Measurements from ENCODE around the gene MYG1. TPM values are rescaled to one million over a fixed set of nuclear protein-coding genes. Genes with fewer than 3 reads are reported as not detected.

Gene MYG1
- total and polyA plus RNA-seq, 8 donors = 16.0 to 120 (median 31.9) TPM

DNA sequence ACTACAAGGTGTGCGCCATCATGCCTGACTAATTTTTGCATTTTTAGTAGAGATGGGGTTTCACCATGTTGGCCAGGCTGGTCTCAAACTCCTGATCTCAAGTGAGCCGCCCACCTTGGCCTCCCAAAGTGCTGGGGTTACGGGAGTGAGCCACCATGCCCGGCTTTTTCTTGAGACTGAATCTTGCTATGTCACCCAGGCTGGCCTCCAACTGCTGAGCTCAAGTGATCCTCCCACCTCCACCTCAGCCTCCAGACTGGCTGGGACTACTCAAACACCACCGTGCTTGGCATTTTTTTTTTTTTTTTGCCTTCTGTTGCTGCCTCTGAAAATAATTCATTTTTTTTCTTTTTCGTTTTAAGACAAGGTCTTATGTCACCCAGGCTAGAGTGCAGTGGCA, 39.6 kb upstream of the MYG1 start:
- no peaks in the 10 kb centered on the region for H3K9me3 ChIP-seq
- H3K36me3 ChIP-seq = peaks cover 5 to 15% (median 10%) of the 10 kb centered on the region in 4 donors
- no peaks in the 10 kb centered on the region for H3K27me3 ChIP-seq
- TF ChIP-seq POLR2A (IDR thresholded peaks at IDR 0.05) (no peak), POLR2AphosphoS5 (IDR thresholded peaks at IDR 0.05) (no peak)
- TF ChIP-seq, protein P1, sequence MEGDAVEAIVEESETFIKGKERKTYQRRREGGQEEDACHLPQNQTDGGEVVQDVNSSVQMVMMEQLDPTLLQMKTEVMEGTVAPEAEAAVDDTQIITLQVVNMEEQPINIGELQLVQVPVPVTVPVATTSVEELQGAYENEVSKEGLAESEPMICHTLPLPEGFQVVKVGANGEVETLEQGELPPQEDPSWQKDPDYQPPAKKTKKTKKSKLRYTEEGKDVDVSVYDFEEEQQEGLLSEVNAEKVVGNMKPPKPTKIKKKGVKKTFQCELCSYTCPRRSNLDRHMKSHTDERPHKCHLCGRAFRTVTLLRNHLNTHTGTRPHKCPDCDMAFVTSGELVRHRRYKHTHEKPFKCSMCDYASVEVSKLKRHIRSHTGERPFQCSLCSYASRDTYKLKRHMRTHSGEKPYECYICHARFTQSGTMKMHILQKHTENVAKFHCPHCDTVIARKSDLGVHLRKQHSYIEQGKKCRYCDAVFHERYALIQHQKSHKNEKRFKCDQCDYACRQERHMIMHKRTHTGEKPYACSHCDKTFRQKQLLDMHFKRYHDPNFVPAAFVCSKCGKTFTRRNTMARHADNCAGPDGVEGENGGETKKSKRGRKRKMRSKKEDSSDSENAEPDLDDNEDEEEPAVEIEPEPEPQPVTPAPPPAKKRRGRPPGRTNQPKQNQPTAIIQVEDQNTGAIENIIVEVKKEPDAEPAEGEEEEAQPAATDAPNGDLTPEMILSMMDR (IDR thresholded peaks at IDR 0.05) = no peak
- intact Hi-C loops (cut with DNase I; ENCODE audit: low total_unique reads) = no loop called here
- no peak overlapping the region for H3K27ac ChIP-seq
- H3K4me1 ChIP-seq = peaks cover 0 to 4% (median 0%) of the 10 kb centered on the region in 4 donors
- 85 to 92% (median 89%) methylated on average over 6 of the region's 6 CpGs for WGBS, 5 donors
- H3K4me3 ChIP-seq = no peak overlapping the region
- DNase-seq = no peak

DNA sequence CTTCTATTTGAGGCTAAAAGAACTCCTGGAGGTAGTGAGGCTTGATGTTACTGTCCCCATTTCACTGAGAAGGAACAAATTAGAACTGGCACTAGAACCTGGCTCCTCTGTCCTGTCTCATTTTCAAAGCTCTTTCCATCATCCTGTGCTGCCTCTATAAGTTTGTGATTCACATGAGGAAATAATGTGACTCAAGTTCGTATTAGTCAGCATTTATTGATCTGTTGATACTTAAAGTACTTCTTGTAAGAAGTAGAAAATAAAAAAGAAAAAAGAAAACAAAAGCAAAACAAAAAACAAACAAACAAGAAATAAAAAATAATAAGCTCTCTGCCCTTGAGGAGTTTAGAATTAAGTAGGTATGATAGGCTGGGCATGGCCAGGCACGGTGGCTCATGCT, 33.7 kb upstream of the MYG1 start:
- 74 to 80% (median 79%) methylated on average over 2 of the region's 2 CpGs for WGBS, 5 donors
- Histone ChIP-seq H3K36me3 (no peaks in the 10 kb centered on the region), H3K27me3 (no peaks in the 10 kb centered on the region), H3K4me1 (peaks cover 7 to 28% (median 16%) of the 10 kb centered on the region in 4 donors), H3K4me3 (no peak overlapping the region), H3K27ac (no peak overlapping the region), H3K9me3 (no peaks in the 10 kb centered on the region)
- intact Hi-C loops (cut with DNase I; ENCODE audit: low total_unique reads) = no loop called here
- TF ChIP-seq EP300 (IDR thresholded peaks at IDR 0.05) (no peak), POLR2AphosphoS5 (IDR thresholded peaks at IDR 0.05) (no peak), POLR2A (IDR thresholded peaks at IDR 0.05) (no peak)
- TF ChIP-seq, protein P1 (IDR thresholded peaks at IDR 0.05) = no peak
- DNase-seq = no peak

DNA sequence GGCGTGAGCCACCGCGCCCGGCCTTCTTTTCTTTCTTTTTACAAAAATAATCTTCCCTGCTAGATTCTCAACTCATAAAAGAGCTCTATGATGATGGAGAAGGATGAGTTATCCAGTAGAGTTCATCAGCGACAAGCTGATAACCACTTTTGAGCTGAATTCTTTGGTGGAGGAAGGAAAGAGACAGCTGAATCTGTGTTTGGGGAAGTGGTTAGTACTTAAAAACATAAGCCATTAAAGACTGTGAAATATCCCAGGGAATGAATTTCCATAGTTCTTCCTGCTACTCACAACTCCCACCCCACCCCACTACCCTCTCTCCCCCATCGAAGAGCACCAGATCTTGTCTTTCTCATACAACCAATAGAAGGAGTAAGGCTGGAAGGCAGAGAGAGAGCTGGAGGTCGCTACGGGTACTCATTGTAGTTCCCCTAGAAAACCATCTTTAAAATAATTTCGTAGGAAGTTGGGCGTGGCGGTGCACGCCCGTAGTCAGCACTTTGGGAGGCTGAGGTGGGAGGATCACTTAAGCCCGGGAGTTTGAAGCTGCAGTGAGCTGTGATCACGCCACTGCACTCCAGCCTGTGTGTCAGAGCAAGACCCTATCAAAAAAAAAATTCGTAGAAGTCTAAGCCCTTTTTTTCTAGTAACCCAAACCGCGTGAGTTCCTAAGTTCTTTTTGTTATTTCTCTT, 32.0 kb upstream of the MYG1 start:
- WGBS, 5 donors = 40 to 48% (median 42%) methylated on average over 18 of the region's 18 CpGs
- TF ChIP-seq, protein P1 (IDR thresholded peaks at IDR 0.05) = no peak
- no peak for TF ChIP-seq EP300 (IDR thresholded peaks at IDR 0.05)
- no peak for TF ChIP-seq POLR2A (IDR thresholded peaks at IDR 0.05)
- no peak for TF ChIP-seq POLR2AphosphoS5 (IDR thresholded peaks at IDR 0.05)
- DNase-seq = no peak
- H3K4me3 ChIP-seq = peak overlapping the region; percentile 51 to 93 (median 74)
- intact Hi-C loops (cut with DNase I; ENCODE audit: low total_unique reads) = no loop called here
- H3K36me3 ChIP-seq = no peaks in the 10 kb centered on the region
- no peaks in the 10 kb centered on the region for H3K9me3 ChIP-seq
- no peaks in the 10 kb centered on the region for H3K27me3 ChIP-seq
- peaks cover 7 to 28% (median 16%) of the 10 kb centered on the region in 4 donors for H3K4me1 ChIP-seq
- peak overlapping the region in 4 of 5 donors; percentile 36 to 71 (median 54) for H3K27ac ChIP-seq

DNA sequence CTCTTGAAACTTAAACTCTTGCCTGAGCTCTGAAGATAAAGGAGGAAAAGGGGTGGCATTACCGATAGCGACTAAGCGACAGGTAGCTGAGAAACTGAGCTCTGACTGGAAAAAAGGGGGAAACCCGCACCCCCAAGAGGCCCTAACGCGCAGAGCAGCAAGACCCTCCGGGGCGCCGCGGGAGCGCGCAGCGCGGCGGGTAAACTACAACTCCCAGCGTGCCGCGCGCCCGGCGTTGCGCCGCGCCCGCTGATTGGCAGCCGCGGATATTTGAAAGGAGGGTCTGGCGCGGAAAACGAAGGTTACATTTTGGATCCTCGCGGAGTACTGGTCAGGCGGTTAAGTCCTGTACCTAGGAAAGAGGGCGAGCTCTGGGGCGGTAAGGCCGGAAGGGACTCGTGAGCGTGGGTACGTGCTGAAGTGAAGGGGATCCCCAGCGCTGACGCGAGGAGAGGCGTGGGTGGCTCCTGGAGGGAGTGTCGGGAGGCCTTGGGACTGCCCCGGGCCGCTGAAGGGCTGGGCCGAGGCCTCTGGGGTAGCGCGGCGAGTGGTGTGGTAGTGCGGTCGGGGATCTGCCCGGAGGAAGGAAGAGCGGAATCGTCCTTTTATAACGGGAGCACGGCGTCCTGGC, 31.4 kb upstream of the MYG1 start, which contains the start of gene ESPL1:
ESPL1 (plus strand) TSS at position 301 of the 631 bp plus-strand sequence. CDS start 468 bp downstream, outside the sequence.
- no peaks in the 10 kb centered on the region for H3K9me3 ChIP-seq
- H3K36me3 ChIP-seq = no peaks in the 10 kb centered on the region
- peak within 1 kb of the TSS in 4 of 5 donors; percentile 36 to 71 (median 54) for H3K27ac ChIP-seq
- TF ChIP-seq POLR2A (IDR thresholded peaks at IDR 0.05) (no peak), POLR2AphosphoS5 (IDR thresholded peaks at IDR 0.05) (peak in 1 of 3 donors; percentile 14), EP300 (IDR thresholded peaks at IDR 0.05) (no peak)
- TF ChIP-seq, protein P1 (IDR thresholded peaks at IDR 0.05) = peak in 2 of 7 experiments; percentile 15 to 30
- WGBS, 5 donors = 0 to 1% (median 0%) methylated on average over 55 to 58 of the region's 58 CpGs
- H3K4me3 ChIP-seq = peak within 1 kb of the TSS; percentile 51 to 93 (median 74)
- intact Hi-C loops (cut with DNase I; ENCODE audit: low total_unique reads) = no loop called here
- peak; percentile 75 to 94 for DNase-seq
- no peaks in the 10 kb centered on the region for H3K27me3 ChIP-seq
- H3K4me1 ChIP-seq = peaks cover 7 to 28% (median 16%) of the 10 kb centered on the region in 4 donors
